Neural progenitor cell (in vitro differentiated cells): Measurements from ENCODE around the gene LRRC37A2. TPM values are rescaled to one million over a fixed set of nuclear protein-coding genes. Genes with fewer than 3 reads are reported as not detected.
"Not testable (repeated sequence)": the region's sequence is repeated elsewhere in the genome, so short reads cannot be mapped to it uniquely, and the experiment has no call there.

ENCODE experiments used
- DNase-seq: peaks from one replicate; pipeline ENCODE4 v3.0.0-alpha.2; 2016; ENCODE audit warnings: low spot score
- H2AFZ ChIP-seq: fragments of 200-600 bp; sonication (generic); replicated peaks from 2 replicates; pipeline ENCODE4 v1.6.1; 2016; ENCODE audit warnings: antibody characterized with exemption
- H3F3A ChIP-seq: fragments of 200-600 bp; sonication (generic); 2 replicates; pipeline ENCODE4 v1.6.1; 2016; ENCODE audit warnings: antibody characterized with exemption, low read depth
- H3K27ac ChIP-seq: fragments of 200-600 bp; sonication (generic); 2 replicates; pipeline ENCODE4 v1.5.1; 2016; ENCODE audit warnings: mild to moderate bottlenecking
- H3K27me3 ChIP-seq: fragments of 200-600 bp; sonication (generic); 2 replicates; pipeline ENCODE4 v1.6.1; 2016; ENCODE audit warnings: mild to moderate bottlenecking, moderate library complexity
- H3K36me3 ChIP-seq: fragments of 200-600 bp; sonication (generic); 2 replicates; pipeline ENCODE4 v1.5.1; 2016
- H3K4me1 ChIP-seq: fragments of 200-600 bp; sonication (generic); 2 replicates; pipeline ENCODE4 v1.6.1; 2016; ENCODE audit warnings: mixed run types
- H3K4me2 ChIP-seq: fragments of 200-600 bp; sonication (generic); 2 replicates; pipeline ENCODE4 v1.6.1; 2016
- H3K4me3 ChIP-seq: fragments of 200-600 bp; sonication (generic); 2 replicates; pipeline ENCODE4 v1.5.1; 2016
- H3K79me2 ChIP-seq: fragments of 200-600 bp; sonication (generic); 2 replicates; pipeline ENCODE4 v1.6.1; 2016; ENCODE audit warnings: low read depth
- H3K9ac ChIP-seq: fragments of 200-600 bp; sonication (generic); 2 replicates; pipeline ENCODE4 v1.6.1; 2016
- H3K9me3 ChIP-seq: fragments of 200-600 bp; sonication (generic); 2 replicates; pipeline ENCODE4 v1.5.1; 2016; ENCODE audit warnings: low read depth
- H4K20me1 ChIP-seq: fragments of 200-600 bp; sonication (generic); 2 replicates; pipeline ENCODE4 v1.6.1; 2016; ENCODE audit warnings: low read depth
- H3K27ac Mint-ChIP-seq: 3 replicates; pipeline ENCODE4 v1.8.0; 2021; ENCODE audit warnings: mixed read lengths
- H3K27me3 Mint-ChIP-seq: 2 replicates; pipeline ENCODE4 v1.8.0; 2022; ENCODE audit warnings: low read depth, mild to moderate bottlenecking, inconsistent platforms, moderate library complexity, mixed read lengths; ENCODE audit not compliant: insufficient read depth
- H3K36me3 Mint-ChIP-seq: 3 replicates; pipeline ENCODE4 v1.8.0; 2021; ENCODE audit warnings: mixed read lengths
- H3K4me1 Mint-ChIP-seq: 3 replicates; pipeline ENCODE4 v1.8.0; 2021; ENCODE audit warnings: mixed read lengths
- H3K4me3 Mint-ChIP-seq: 3 replicates; pipeline ENCODE4 v1.8.0; 2021; ENCODE audit warnings: mild to moderate bottlenecking, moderate library complexity, mixed read lengths
- H3K9me3 Mint-ChIP-seq: 3 replicates; pipeline ENCODE4 v1.8.0; 2020; ENCODE audit warnings: mixed read lengths
- total RNA-seq: library from RNA; depleted of rRNA; stranded (reverse); fragments of >200 nt; gene quantifications from 2 replicates; pipeline ENCODE4 v1.2.3, GENCODE V29; 2015; ENCODE audit warnings: low replicate concordance

Gene LRRC37A2
- total RNA-seq, result 13.9 and 16.3 TPM in 2 replicates

DNA sequence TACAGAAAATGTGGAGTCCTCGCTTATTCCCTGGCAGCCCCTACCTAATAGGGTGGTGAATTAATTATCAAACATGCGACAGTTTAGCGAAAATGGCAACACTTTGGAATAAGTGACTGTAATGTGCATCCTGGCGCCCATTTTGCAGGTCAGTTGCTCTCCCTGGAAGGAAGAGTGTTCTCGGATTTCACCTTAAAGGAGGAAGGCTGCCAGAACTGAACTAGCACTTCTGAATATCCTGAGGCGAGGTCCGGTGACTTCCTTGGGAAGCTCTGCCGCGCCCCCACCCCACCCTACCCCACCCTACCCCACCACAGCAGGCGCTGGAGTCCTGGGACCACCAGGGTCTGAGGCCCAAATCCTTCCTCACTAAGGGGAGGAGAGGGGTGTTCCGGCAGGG, at the start of gene LRRC37A2:
Gene LRRC37A2 (plus strand): TSS at position 301 of the 400 bp plus-strand sequence. CDS start 245 bp downstream, outside the sequence.
- not testable (repeated sequence) for H2AFZ ChIP-seq, H4K20me1 ChIP-seq, H3K4me3 ChIP-seq, H3K4me3 Mint-ChIP-seq, H3K27ac ChIP-seq, H3K4me2 ChIP-seq, H3K36me3 ChIP-seq, H3F3A ChIP-seq, H3K4me1 Mint-ChIP-seq, H3K9ac ChIP-seq, H3K79me2 ChIP-seq, H3K27ac Mint-ChIP-seq, H3K36me3 Mint-ChIP-seq, DNase-seq, H3K4me1 ChIP-seq, H3K9me3 Mint-ChIP-seq, H3K27me3 ChIP-seq, H3K27me3 Mint-ChIP-seq, H3K9me3 ChIP-seq

DNA sequence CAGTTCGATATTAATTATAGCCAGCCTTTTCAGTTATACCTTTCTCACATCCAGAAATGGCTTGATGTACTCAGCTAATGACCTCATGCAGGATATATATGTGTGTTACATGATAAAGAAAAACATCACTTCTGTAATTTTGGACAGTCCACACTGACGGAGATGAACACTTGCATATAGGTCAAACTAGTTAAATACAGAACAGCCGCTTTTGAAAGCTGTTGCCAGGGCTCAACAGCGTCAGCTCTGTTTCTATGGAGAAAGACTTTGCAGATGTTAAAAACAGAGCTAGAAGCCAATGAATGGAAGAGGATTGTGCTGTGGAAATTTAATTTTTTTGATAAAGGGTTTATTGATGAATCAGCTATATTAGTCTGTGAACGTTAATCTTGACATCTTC, 44.6 kb upstream of the LRRC37A2 start:
- H3K79me2 ChIP-seq, H3K4me3 Mint-ChIP-seq, H3K27me3 ChIP-seq, H3F3A ChIP-seq, H4K20me1 ChIP-seq, H3K27ac ChIP-seq, H3K36me3 ChIP-seq, DNase-seq, H3K27ac Mint-ChIP-seq, H3K27me3 Mint-ChIP-seq, H3K36me3 Mint-ChIP-seq, H3K4me1 ChIP-seq, H3K9me3 Mint-ChIP-seq, H3K4me3 ChIP-seq, H3K4me2 ChIP-seq, H3K9ac ChIP-seq, H3K9me3 ChIP-seq, H2AFZ ChIP-seq, H3K4me1 Mint-ChIP-seq: not testable (repeated sequence)

- not testable (repeated sequence) for H3K36me3 Mint-ChIP-seq, H3K27ac ChIP-seq, H3K4me2 ChIP-seq, H3K4me3 ChIP-seq, H4K20me1 ChIP-seq, H3K9ac ChIP-seq, H3K27ac Mint-ChIP-seq, H3K4me1 Mint-ChIP-seq, H2AFZ ChIP-seq, H3K4me3 Mint-ChIP-seq, H3K9me3 Mint-ChIP-seq, DNase-seq, H3K79me2 ChIP-seq, H3F3A ChIP-seq, H3K9me3 ChIP-seq, H3K27me3 ChIP-seq, H3K36me3 ChIP-seq, H3K4me1 ChIP-seq, H3K27me3 Mint-ChIP-seq
Observed at GRCh38 chr17:46474489-46474888, 37.8 kb upstream of the LRRC37A2 start.

DNA sequence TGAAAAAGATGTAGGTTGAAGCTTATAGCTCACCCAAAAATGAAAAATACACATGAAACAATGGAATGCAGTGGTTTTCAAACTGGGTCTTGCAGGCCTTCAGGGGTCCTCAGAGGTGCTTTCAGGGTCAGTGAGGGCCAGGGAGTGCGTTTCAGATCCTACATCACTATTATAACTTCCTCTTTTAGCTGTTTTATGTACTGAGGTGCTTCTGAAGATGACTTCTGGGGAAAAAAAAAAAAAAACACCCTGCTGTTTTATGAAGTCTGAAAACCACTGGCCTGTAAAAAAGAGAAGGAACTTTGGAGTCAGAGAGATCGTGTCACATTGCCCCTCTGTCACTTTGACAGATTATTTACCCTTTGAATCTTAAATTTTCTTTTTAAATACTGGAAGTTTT, 36.7 kb upstream of the LRRC37A2 start:
- not testable (repeated sequence) for H3K36me3 Mint-ChIP-seq, H3K4me1 ChIP-seq, H3K9me3 Mint-ChIP-seq, H3K27ac ChIP-seq, H3K27ac Mint-ChIP-seq, H3F3A ChIP-seq, H3K9ac ChIP-seq, H3K4me3 Mint-ChIP-seq, H3K4me3 ChIP-seq, H3K27me3 ChIP-seq, DNase-seq, H3K79me2 ChIP-seq, H4K20me1 ChIP-seq, H3K27me3 Mint-ChIP-seq, H3K4me1 Mint-ChIP-seq, H3K9me3 ChIP-seq, H2AFZ ChIP-seq, H3K4me2 ChIP-seq, H3K36me3 ChIP-seq

- H3K4me1 Mint-ChIP-seq, H2AFZ ChIP-seq, DNase-seq, H3K9me3 Mint-ChIP-seq, H4K20me1 ChIP-seq, H3K27me3 ChIP-seq, H3F3A ChIP-seq, H3K36me3 Mint-ChIP-seq, H3K9ac ChIP-seq, H3K4me3 ChIP-seq, H3K4me1 ChIP-seq, H3K79me2 ChIP-seq, H3K4me2 ChIP-seq, H3K9me3 ChIP-seq, H3K27ac ChIP-seq, H3K4me3 Mint-ChIP-seq, H3K36me3 ChIP-seq, H3K27me3 Mint-ChIP-seq, H3K27ac Mint-ChIP-seq: not testable (repeated sequence)
Observed at GRCh38 chr17:46478823-46479222, 33.4 kb upstream of the LRRC37A2 start.

DNA sequence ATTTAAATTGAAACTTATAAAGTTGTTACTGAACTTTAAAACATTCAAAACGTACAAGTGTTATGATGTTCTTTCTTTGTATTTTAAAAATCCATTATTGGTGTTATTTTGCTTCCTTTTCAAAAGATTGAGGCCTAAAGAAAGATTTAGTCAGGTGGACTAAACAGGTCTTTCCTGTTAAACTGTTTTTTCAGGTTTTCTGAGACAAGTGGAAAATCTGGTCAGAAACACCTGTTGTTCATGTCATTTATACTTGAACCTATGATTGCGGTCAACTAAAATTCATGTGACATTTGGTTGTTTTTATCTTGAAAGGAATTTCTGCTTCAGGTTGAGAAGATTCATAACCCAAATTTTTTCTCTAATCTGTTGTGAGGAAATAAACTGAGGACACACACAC, 31.0 kb upstream of the LRRC37A2 start:
- not testable (repeated sequence) for H3K36me3 Mint-ChIP-seq, DNase-seq, H3K4me3 Mint-ChIP-seq

DNA sequence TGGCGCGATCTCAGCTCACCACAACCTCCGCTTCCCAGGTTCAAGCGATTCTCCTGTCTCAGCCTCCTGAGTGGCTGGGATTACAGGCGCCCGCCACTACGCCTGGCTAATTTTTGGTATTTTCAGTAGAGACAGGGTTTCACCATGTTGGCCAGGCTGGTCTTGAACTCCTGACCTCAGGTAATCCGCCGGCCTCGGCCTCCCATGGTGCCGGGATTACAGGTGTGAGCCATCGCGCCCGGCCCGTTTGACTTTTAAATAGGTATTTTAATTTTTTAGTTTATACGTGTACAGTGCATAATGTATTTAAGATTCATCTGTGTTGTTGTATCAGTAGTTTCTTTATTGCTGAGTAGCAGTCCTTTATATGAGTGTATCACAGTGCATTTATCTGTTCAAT, 20.2 kb upstream of the LRRC37A2 start:
- H3K79me2 ChIP-seq, result peaks cover 30% of the 10 kb centered on the region
- H3K27ac Mint-ChIP-seq, DNase-seq, H3K9me3 ChIP-seq, H3K4me3 ChIP-seq, H3K27ac ChIP-seq, H3K27me3 ChIP-seq, H3F3A ChIP-seq, H3K4me3 Mint-ChIP-seq, H3K4me1 Mint-ChIP-seq, H3K9me3 Mint-ChIP-seq, H2AFZ ChIP-seq, H3K36me3 Mint-ChIP-seq, H3K27me3 Mint-ChIP-seq, H4K20me1 ChIP-seq, H3K9ac ChIP-seq, H3K36me3 ChIP-seq, H3K4me1 ChIP-seq, H3K4me2 ChIP-seq: not testable (repeated sequence)

More for the DNA sequence above, 31.0 kb upstream of the LRRC37A2 start:
- H3K9ac ChIP-seq, H3K27me3 Mint-ChIP-seq, H3F3A ChIP-seq, H3K27me3 ChIP-seq, H3K27ac ChIP-seq, H3K9me3 Mint-ChIP-seq, H3K4me3 ChIP-seq, H3K4me1 Mint-ChIP-seq, H3K27ac Mint-ChIP-seq, H3K4me2 ChIP-seq, H3K4me1 ChIP-seq, H3K79me2 ChIP-seq, H2AFZ ChIP-seq, H3K9me3 ChIP-seq, H3K36me3 ChIP-seq, H4K20me1 ChIP-seq: not testable (repeated sequence)

DNA sequence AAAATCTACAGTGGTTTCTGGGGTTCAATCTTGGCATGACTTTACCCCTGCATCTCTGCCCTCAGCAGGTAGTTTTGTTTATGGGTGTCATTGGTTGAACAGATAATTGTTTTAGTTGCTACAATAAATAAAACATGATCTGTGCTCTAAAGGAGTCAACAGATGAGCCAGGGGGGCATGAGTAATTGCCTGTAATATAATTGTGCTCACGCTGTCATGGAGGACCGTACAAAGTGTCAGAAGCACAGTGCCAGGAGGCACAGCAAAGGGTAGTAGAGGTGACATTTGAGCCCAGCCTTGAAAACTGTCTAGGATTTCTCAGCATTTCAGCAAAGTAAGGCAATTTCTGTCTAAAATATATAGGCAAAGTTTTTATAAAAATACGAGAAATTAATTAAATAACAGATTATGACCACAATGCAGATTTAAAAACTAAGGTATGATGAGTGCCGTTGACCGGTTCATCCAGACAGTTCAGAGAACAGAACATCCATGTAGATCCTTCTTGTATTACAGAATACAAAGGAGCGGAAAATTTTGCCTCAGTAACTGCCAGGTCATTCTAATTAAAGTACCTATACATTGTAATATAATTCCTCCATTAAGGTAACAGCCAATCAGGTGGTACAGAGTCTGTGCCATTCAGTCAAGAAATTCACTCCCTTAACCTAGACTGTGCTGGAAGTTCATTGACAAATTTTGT, 12.7 kb upstream of the LRRC37A2 start:
- H4K20me1 ChIP-seq, result peaks cover 12% of the 10 kb centered on the region
- H3K27ac Mint-ChIP-seq, H3K27me3 Mint-ChIP-seq, H3K4me1 ChIP-seq, DNase-seq, H3K4me3 Mint-ChIP-seq, H3K36me3 ChIP-seq, H3K27me3 ChIP-seq, H3K9me3 ChIP-seq, H3K9ac ChIP-seq, H3K36me3 Mint-ChIP-seq, H3K4me3 ChIP-seq, H2AFZ ChIP-seq, H3K27ac ChIP-seq, H3K4me1 Mint-ChIP-seq, H3F3A ChIP-seq, H3K4me2 ChIP-seq, H3K9me3 Mint-ChIP-seq: not testable (repeated sequence)
- H3K79me2 ChIP-seq, result peaks cover 30% of the 10 kb centered on the region
